GM12878 (cell line): Measurements from ENCODE around the gene TMEM198.

Experiments
- CEBPB ChIP-seq, 2 experiments: fragments of 150-350 bp in 1 of 2; IDR thresholded peaks; 2 replicates each; pipeline ENCODE4 v1.6.1; 2012 to 2014; ENCODE audit warnings: low read depth in 2 of 2, low read length in 2 of 2, borderline replicate concordance in 1 of 2, inconsistent platforms in 1 of 2
- EZH2 ChIP-seq: IDR thresholded peaks from 2 replicates; pipeline ENCODE4 v1.6.1; 2012; ENCODE audit warnings: low read depth, mild to moderate bottlenecking, control low read depth, inconsistent platforms, low read length, borderline replicate concordance; ENCODE audit not compliant: control insufficient read depth
- FOS ChIP-seq: IDR thresholded peaks from 3 replicates; pipeline ENCODE4 v1.6.1; 2011; ENCODE audit warnings: borderline replicate concordance; ENCODE audit not compliant: insufficient read length; ENCODE audit errors: extremely low read depth
- FOXM1 ChIP-seq: IDR thresholded peaks from 2 replicates; pipeline ENCODE4 v1.6.1; 2012; ENCODE audit warnings: low read depth, mild to moderate bottlenecking, inconsistent platforms, low read length, moderate library complexity
- NFXL1 ChIP-seq: fragments of 450-650 bp; IDR thresholded peaks from 2 replicates; pipeline ENCODE4 v1.6.1; 2017; ENCODE audit warnings: antibody characterized with exemption, mild to moderate bottlenecking, borderline replicate concordance
- POLR2A ChIP-seq: IDR thresholded peaks from 2 replicates; pipeline ENCODE4 v1.6.1; 2011; ENCODE audit warnings: low read depth, mild to moderate bottlenecking, low read length
- TCF12 ChIP-seq: IDR thresholded peaks from 2 replicates; pipeline ENCODE4 v1.6.1; 2011; ENCODE audit warnings: low read depth, mild to moderate bottlenecking, low read length
- YY1 ChIP-seq: IDR thresholded peaks from 2 replicates; pipeline ENCODE4 v1.6.1; 2011; ENCODE audit warnings: low read depth, mild to moderate bottlenecking, low read length
- ZNF207 ChIP-seq: fragments of 450-650 bp; IDR thresholded peaks from 2 replicates; pipeline ENCODE4 v1.6.1; 2014; ENCODE audit warnings: antibody characterized with exemption, mild to moderate bottlenecking, borderline replicate concordance
- TF ChIP-seq, protein P1 (sequence below): IDR thresholded peaks from 2 replicates; pipeline ENCODE4 v1.6.1; 2012; ENCODE audit warnings: low read depth, low read length, improper control_type of control experiment
- TF ChIP-seq, protein P2 (sequence below), 3 experiments: IDR thresholded peaks in 2 of 3; conservative IDR thresholded peaks in 1 of 3; 2 replicates each; pipeline ENCODE4 v1.5.1; 2011; ENCODE audit warnings: low read depth in 3 of 3, low read length in 3 of 3, mild to moderate bottlenecking in 3 of 3, control low read depth in 2 of 3, moderate library complexity in 2 of 3, inconsistent platforms in 1 of 3, mixed read lengths in 1 of 3; ENCODE audit not compliant: control insufficient read depth in 2 of 3, insufficient read depth in 1 of 3; ENCODE audit errors: extremely low read depth in 1 of 3

DNA sequence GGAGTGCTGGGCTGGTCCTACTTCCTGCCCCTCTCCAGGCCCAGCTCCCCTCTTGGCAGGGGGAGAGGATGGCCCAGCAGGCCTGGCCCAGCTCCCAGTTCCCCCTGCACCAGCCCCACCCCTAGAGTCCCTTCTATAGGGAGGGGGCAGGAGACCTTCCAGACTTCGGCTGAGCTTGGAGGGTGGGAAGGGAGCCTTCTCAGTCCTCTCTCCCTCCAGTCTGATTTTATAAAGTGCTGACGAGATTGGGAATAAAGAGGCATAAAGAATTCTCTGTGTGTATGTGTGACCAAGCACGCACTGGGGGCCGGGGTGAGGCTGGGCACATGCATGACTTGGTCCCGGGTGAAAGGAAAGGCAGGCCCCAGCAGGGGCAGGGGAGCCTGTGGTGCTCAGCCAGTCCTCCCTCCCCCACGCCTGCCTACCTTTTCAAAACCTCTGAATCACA lies 5.3 kb upstream of the TMEM198 start:
- TF ChIP-seq CEBPB (IDR thresholded peaks at IDR 0.05; ENCODE audit: borderline replicate concordance in 1 of 2, low read depth in 2 of 2, low read length in 2 of 2) (no peak), TCF12 (no peak), NFXL1 (no peak), ZNF207 (no peak), EZH2 (no peak), POLR2A (no peak), FOS (no peak), YY1 (no peak), FOXM1 (no peak)
- TF ChIP-seq, protein P1, sequence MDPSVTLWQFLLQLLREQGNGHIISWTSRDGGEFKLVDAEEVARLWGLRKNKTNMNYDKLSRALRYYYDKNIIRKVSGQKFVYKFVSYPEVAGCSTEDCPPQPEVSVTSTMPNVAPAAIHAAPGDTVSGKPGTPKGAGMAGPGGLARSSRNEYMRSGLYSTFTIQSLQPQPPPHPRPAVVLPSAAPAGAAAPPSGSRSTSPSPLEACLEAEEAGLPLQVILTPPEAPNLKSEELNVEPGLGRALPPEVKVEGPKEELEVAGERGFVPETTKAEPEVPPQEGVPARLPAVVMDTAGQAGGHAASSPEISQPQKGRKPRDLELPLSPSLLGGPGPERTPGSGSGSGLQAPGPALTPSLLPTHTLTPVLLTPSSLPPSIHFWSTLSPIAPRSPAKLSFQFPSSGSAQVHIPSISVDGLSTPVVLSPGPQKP = no peak
- TF ChIP-seq, protein P2, sequence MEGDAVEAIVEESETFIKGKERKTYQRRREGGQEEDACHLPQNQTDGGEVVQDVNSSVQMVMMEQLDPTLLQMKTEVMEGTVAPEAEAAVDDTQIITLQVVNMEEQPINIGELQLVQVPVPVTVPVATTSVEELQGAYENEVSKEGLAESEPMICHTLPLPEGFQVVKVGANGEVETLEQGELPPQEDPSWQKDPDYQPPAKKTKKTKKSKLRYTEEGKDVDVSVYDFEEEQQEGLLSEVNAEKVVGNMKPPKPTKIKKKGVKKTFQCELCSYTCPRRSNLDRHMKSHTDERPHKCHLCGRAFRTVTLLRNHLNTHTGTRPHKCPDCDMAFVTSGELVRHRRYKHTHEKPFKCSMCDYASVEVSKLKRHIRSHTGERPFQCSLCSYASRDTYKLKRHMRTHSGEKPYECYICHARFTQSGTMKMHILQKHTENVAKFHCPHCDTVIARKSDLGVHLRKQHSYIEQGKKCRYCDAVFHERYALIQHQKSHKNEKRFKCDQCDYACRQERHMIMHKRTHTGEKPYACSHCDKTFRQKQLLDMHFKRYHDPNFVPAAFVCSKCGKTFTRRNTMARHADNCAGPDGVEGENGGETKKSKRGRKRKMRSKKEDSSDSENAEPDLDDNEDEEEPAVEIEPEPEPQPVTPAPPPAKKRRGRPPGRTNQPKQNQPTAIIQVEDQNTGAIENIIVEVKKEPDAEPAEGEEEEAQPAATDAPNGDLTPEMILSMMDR (IDR thresholded peaks at IDR 0.05 in 2 of 3, conservative IDR thresholded peaks at IDR 0.05 in 1 of 3; ENCODE audit: control insufficient read depth in 2 of 3, extremely low read depth in 1 of 3, insufficient read depth in 1 of 3, low read depth in 3 of 3, low read length in 3 of 3) = no peak
